Omental fat pad (tissue), 4 donors: ENCODE data around the gene A3GALT2. TPM values are rescaled to one million over a fixed set of nuclear protein-coding genes. Genes with fewer than 3 reads are reported as not detected.

Experiments
- ATAC-seq: fragments of 150-250 bp; one replicate; pipeline ENCODE4 v1.9.1; 2016; ENCODE audit warnings: mild to moderate bottlenecking, moderate library complexity; ENCODE audit not compliant: low FRiP score
- DNase-seq: peaks from one replicate; pipeline ENCODE4 v3.0.0-alpha.2; 2019; ENCODE audit warnings: low spot score
- total RNA-seq, 4 donors: library from RNA; depleted of rRNA; stranded (reverse); fragments of >200 nt; gene quantifications; one replicate each; pipeline ENCODE4 v1.1.0, GENCODE V29; 2016
- TF ChIP-seq, protein P1 (sequence below), 3 donors: fragments of 450-650 bp; IDR thresholded peaks; one replicate each; pipeline ENCODE4 v1.5.1; 2016 to 2017; ENCODE audit warnings: antibody characterized with exemption in 3 of 3, mild to moderate bottlenecking in 3 of 3, moderate library complexity in 2 of 3

Gene A3GALT2
- total RNA-seq, 4 donors from 2014 or later, result not detected

DNA sequence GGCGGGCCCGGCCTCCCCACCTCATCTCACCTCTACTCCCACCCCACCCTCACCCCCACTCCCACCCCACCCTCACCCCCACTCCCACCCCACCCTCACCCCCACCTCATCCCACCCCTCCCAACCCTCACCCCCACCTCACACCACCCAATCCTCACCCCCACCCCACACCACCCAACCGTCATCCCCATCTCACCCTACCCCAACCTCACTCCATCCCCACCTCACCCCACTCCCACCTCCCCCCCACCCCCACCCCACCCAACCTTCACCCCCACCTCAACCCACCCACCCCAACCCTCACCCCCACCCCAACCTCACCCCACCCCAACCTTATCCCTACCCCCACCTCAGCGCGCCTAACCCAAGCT, 13.4 kb downstream of the A3GALT2 start:
- TF ChIP-seq, protein P1, sequence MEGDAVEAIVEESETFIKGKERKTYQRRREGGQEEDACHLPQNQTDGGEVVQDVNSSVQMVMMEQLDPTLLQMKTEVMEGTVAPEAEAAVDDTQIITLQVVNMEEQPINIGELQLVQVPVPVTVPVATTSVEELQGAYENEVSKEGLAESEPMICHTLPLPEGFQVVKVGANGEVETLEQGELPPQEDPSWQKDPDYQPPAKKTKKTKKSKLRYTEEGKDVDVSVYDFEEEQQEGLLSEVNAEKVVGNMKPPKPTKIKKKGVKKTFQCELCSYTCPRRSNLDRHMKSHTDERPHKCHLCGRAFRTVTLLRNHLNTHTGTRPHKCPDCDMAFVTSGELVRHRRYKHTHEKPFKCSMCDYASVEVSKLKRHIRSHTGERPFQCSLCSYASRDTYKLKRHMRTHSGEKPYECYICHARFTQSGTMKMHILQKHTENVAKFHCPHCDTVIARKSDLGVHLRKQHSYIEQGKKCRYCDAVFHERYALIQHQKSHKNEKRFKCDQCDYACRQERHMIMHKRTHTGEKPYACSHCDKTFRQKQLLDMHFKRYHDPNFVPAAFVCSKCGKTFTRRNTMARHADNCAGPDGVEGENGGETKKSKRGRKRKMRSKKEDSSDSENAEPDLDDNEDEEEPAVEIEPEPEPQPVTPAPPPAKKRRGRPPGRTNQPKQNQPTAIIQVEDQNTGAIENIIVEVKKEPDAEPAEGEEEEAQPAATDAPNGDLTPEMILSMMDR (IDR thresholded peaks at IDR 0.05), result no peak
- DNase-seq (no peak), ATAC-seq (no peak)

DNA sequence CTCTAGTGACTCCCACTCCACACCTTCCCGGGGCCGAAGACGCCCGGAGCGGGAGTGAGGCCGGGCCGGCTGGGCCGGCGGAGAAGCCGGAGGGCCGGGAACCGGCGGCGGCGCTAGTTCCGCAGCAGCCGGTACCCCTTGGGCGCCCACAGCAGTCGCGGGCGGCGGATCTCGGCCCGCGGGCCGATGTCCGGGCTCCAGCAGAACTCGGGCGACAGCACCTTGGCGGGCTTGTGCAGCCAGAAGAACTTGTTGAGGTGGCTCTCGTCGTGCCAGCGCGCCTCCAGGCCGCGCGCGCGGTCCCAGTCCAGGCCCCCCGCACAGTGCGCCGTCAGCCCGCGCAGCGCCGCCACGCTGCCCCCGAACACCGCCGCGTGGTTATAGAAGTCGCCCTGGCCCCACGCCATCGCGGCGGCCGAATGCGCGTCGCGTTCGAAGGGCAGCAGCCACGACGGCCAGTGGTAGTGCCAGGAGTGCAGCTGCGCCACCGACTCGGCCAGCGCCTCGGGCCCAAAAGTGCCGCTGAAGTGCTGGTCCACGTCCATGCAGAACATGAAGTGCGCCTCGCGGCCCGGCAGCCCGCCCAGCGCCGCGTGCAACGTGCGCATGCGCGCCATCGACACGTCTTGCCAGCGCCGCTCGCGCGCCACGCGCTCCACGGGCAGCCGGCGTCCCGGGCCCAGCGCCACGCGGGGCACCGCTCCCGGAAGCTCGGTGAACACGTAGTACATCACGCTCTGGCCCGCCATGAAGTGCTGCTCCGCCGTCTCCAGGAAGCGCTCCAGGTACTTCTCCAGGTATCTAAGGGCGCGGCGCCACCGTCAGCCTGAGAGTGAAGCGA, 14.0 kb downstream of the A3GALT2 start:
- TF ChIP-seq, protein P1 (IDR thresholded peaks at IDR 0.05), result no peak
- no peak for DNase-seq
- ATAC-seq, result peak; percentile 44

DNA sequence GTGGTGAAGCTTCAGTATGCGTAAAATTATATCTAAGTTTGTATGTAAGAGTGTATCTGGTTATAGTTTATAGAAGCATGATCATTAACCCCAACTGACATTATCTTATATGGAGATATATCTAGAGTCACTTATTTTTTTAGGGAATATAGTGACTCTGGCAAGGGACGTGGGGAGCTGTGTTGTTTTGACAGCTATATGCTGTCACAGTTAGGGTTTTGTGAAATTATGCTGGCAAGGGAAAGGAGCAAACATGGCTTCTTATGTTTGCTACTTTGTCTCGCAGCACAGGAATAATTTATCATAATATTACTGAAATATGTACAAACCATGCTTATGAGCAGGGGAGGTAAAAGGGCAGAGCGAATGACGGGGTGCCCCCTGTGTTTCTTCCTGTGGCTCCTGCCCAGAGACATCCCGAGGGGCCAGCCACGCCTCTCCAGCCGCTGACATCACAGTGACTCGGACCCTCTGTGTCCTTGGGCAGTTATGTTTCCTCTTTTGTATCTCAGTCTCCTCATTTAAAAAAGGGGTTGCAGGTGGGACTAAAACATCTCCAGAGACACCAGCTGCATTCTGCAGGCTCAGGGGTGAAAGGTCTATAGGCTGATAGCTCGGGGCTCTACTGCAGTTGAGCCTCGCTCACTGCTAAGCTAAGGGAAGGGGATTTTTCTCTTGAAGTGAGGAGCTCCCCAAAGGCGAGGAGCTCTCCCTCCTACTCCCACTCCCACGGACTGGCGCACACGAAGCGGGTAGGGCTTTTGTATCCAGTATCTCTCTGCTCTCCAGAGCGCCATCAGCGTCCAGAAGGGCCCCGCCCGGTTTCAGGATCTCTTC, 14.9 kb downstream of the A3GALT2 start:
- DNase-seq (no peak), ATAC-seq (no peak)
- TF ChIP-seq, protein P1 (IDR thresholded peaks at IDR 0.05), result no peak

DNA sequence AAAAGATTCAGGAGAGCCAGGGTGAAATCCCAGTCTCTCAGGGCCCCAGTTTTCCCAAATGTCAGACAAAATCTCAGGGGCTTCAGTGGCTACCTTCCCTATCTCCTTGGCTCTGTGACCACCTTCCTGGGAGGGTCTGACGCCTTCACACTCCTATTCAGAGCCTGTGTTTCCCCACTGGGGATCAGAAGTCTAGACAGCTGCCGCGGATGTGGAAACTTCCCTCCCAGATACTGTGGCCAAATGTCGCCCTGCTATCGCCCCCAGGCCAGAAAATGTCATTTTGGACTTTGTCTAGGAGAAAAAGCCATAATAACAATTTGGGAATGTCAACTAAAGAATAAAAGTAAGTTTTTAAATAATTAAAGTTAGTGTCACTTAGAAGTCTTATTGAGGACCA, 15.9 kb downstream of the A3GALT2 start:
- TF ChIP-seq, protein P1 (IDR thresholded peaks at IDR 0.05), result no peak
- ATAC-seq (no peak), DNase-seq (no peak)

DNA sequence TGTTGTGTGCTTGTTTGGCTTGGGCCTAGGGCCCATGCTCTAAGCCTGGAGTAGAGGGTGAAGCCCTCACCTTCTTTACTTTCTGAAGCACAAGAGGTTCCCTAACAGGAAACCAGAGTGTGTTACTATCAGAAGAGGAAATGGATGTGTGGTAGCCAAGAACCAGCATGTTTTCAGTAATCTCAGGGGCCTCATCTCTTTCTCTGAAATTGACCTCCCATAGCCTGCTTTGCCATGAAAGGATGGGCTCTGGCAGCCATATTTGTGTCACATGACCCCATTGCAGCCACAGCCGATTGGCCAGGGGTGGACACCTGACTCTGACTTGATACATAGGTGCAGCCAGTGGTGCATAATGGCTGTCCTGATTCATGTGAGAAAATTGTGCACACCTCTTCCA, 18.6 kb downstream of the A3GALT2 start:
- DNase-seq, result no peak
- TF ChIP-seq, protein P1 (IDR thresholded peaks at IDR 0.05), result no peak
- ATAC-seq, result no peak

DNA sequence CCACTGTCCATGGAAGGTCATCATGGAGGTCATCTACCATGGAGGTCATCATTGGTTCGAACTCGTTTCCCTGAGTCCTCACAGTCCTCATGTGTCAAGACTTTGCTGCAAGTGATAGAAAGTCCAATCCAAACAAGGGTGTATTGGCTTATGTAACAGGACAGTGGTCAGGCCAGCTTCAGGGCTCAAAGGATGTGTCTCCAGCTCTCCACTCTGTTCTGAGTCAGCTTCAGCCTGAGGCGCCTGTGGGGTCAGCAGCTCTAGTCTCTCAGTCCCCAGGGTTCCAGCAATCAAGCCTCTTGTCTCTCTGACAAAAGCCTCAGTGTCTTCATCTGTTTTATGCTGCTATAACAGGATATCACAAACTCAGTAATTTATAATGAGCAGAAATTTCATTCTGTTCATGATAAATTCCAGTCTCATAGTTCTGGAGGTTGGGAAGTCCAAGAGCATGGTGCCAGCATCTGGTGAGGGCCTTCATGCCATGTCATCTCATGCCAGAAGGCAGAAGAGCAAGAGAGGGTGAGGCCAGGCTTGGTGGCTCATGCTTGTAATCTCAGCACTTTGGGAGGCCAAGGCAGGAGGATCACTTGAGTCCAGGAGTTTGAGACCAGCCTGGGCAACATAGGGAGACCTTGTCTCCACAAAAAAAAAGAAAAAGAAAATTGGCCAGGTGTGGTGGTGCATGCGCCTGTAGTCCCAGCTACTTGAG, 19.5 kb downstream of the A3GALT2 start:
- DNase-seq, result no peak
- no peak for ATAC-seq
- TF ChIP-seq, protein P1 (IDR thresholded peaks at IDR 0.05), result no peak
